ENCODE results near the gene XKRX.

Gene XKRX

GRCh38 chrX:100913111-100913510, 15.6 kb downstream of the XKRX start:
- DNase-seq (ENCODE audit: extremely low spot score), result no peak
- TF ChIP-seq, protein P1, sequence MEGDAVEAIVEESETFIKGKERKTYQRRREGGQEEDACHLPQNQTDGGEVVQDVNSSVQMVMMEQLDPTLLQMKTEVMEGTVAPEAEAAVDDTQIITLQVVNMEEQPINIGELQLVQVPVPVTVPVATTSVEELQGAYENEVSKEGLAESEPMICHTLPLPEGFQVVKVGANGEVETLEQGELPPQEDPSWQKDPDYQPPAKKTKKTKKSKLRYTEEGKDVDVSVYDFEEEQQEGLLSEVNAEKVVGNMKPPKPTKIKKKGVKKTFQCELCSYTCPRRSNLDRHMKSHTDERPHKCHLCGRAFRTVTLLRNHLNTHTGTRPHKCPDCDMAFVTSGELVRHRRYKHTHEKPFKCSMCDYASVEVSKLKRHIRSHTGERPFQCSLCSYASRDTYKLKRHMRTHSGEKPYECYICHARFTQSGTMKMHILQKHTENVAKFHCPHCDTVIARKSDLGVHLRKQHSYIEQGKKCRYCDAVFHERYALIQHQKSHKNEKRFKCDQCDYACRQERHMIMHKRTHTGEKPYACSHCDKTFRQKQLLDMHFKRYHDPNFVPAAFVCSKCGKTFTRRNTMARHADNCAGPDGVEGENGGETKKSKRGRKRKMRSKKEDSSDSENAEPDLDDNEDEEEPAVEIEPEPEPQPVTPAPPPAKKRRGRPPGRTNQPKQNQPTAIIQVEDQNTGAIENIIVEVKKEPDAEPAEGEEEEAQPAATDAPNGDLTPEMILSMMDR (IDR thresholded peaks at IDR 0.05; ENCODE audit: control extremely low read depth, extremely low read depth, low read depth, missing control alignments), result no peak
- CTCF ChIA-PET, result interaction anchor here (1.6 kb wide), 1 partner anchor 32 kb away, joined by 3 read pairs; no protein-coding TSS in a partner anchor
- POLR2A ChIA-PET, result no interaction called here

GRCh38 chrX:100911731-100912130, 17.0 kb downstream of the XKRX start:
- TF ChIP-seq, protein P1 (IDR thresholded peaks at IDR 0.05; ENCODE audit: control extremely low read depth, extremely low read depth, low read depth, missing control alignments), result no peak
- CTCF ChIA-PET, result no interaction called here
- DNase-seq (ENCODE audit: extremely low spot score), result no peak

GRCh38 chrX:100905620-100906019, 23.1 kb downstream of the XKRX start:
- CTCF ChIA-PET, result no interaction called here
- no peak for DNase-seq (ENCODE audit: extremely low spot score)
- TF ChIP-seq, protein P1 (IDR thresholded peaks at IDR 0.05; ENCODE audit: control extremely low read depth, extremely low read depth, low read depth, missing control alignments), result no peak
- POLR2A ChIA-PET, result no interaction called here

More at GRCh38 chrX:100911731-100912130, 17.0 kb downstream of the XKRX start:
- POLR2A ChIA-PET, result no interaction called here

- POLR2A ChIA-PET, result no interaction called here
- DNase-seq (ENCODE audit: extremely low spot score), result no peak
- CTCF ChIA-PET, result interaction anchor here (0.6 to 1.0 kb wide), 2 partner anchors 9 to 10 kb away, joined by 3 read pairs; no protein-coding TSS in a partner anchor
- TF ChIP-seq, protein P1 (IDR thresholded peaks at IDR 0.05; ENCODE audit: control extremely low read depth, extremely low read depth, low read depth, missing control alignments), result no peak
Observed at GRCh38 chrX:100904433-100904832, 24.3 kb downstream of the XKRX start.

GRCh38 chrX:100895365-100896075, 33.2 kb downstream of the XKRX start:
- ChIA-PET POLR2A (no interaction called here), CTCF (interaction anchor here (0.8 to 1.3 kb wide), 4 partner anchors 9 to 393 kb away, joined by 3 to 4 read pairs (median 3); no protein-coding TSS in a partner anchor)
- DNase-seq (ENCODE audit: extremely low spot score), result peak; percentile 17
- TF ChIP-seq, protein P1 (IDR thresholded peaks at IDR 0.05; ENCODE audit: control extremely low read depth, extremely low read depth, low read depth, missing control alignments), result peak; percentile 49

DNA sequence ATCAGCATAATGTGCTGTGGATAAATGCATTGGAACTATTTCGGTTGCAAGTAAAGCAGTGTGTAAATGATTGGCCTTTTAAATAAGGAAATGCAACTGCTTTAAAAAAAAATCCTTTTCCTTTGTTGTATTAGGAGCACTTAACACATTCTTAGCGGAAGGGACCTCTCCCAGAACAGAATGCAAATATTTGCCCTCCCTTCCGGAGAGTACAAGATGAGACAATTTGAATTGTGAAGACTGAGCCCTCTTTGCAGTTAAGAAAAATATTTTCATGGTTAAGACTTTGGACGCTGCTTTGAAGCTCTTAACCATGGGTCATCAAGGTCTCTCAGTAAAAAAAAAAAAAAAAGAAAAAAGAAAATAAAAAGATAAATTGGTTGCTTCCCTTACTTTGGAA, 45.1 kb downstream of the XKRX start:
- CTCF ChIA-PET, result no interaction called here
- TF ChIP-seq, protein P1 (IDR thresholded peaks at IDR 0.05; ENCODE audit: control extremely low read depth, extremely low read depth, low read depth, missing control alignments), result no peak
- POLR2A ChIA-PET, result no interaction called here
- DNase-seq (ENCODE audit: extremely low spot score), result no peak
